Suprapubic skin (tissue), 4 donors: ENCODE measurements around the gene SYT13. TPM values are rescaled to one million over a fixed set of nuclear protein-coding genes. Genes with fewer than 3 reads are reported as not detected.
A peak's percentile ranks its signal among the peaks of the same experiment; 100 is the strongest.

Experiments
- DNase-seq, 2 donors: peaks; one replicate each; pipeline ENCODE4 v3.0.0-alpha.2; 2019; ENCODE audit warnings: low spot score in 2 of 2
- H3K27ac ChIP-seq: fragments of 200-600 bp; sonication (generic); one replicate; pipeline ENCODE4 v1.5.1; 2019
- H3K27me3 ChIP-seq: fragments of 200-600 bp; sonication (generic); one replicate; pipeline ENCODE4 v1.5.1; 2019
- H3K36me3 ChIP-seq: fragments of 200-600 bp; sonication (generic); one replicate; pipeline ENCODE4 v1.5.1; 2019
- H3K4me1 ChIP-seq: fragments of 200-600 bp; sonication (generic); one replicate; pipeline ENCODE4 v1.5.1; 2019
- H3K4me3 ChIP-seq: fragments of 200-600 bp; sonication (generic); one replicate; pipeline ENCODE4 v1.5.1; 2019; ENCODE audit warnings: mild to moderate bottlenecking
- H3K9me3 ChIP-seq: fragments of 200-600 bp; sonication (generic); one replicate; pipeline ENCODE4 v1.5.1; 2019
- EP300 ChIP-seq: sonication (generic); formaldehyde crosslinking; IDR thresholded peaks from one replicate; pipeline ENCODE4 v1.6.1; 2017; ENCODE audit warnings: antibody characterized with exemption
- POLR2A ChIP-seq, 2 donors: fragments of 450-650 bp; IDR thresholded peaks; one replicate each; pipeline ENCODE4 v1.6.1; 2017; ENCODE audit warnings: antibody characterized with exemption in 2 of 2, mild to moderate bottlenecking in 2 of 2, moderate library complexity in 2 of 2
- POLR2AphosphoS5 ChIP-seq, 3 donors: sonication (generic); formaldehyde crosslinking; IDR thresholded peaks; one replicate each; pipeline ENCODE4 v1.6.1; 2017; ENCODE audit warnings: antibody characterized with exemption in 3 of 3
- WGBS: methylation state at CpG from one replicate; pipeline ENCODE4 v1.1.5; 2018; 5-methylcytosine and 5-hydroxymethylcytosine counted together
- total RNA-seq, 4 donors: library from RNA; depleted of rRNA; stranded (reverse); fragments of >200 nt; gene quantifications; one replicate each; pipeline ENCODE4 v1.1.0, GENCODE V29; 2016
- TF ChIP-seq, protein P1 (sequence below), 2 donors: fragments of 200-600 bp in 1 of 2; fragments of 450-650 bp in 1 of 2; sonication (generic) in 1 of 2; IDR thresholded peaks; one replicate each; pipeline ENCODE4 v1.5.1; 2016 to 2019; ENCODE audit warnings: antibody characterized with exemption in 2 of 2, mild to moderate bottlenecking in 1 of 2, moderate library complexity in 1 of 2

The SYT13 gene
- total RNA-seq, 4 donors from 2014 or later: 1.8 to 4.6 TPM; not detected in 2

DNA sequence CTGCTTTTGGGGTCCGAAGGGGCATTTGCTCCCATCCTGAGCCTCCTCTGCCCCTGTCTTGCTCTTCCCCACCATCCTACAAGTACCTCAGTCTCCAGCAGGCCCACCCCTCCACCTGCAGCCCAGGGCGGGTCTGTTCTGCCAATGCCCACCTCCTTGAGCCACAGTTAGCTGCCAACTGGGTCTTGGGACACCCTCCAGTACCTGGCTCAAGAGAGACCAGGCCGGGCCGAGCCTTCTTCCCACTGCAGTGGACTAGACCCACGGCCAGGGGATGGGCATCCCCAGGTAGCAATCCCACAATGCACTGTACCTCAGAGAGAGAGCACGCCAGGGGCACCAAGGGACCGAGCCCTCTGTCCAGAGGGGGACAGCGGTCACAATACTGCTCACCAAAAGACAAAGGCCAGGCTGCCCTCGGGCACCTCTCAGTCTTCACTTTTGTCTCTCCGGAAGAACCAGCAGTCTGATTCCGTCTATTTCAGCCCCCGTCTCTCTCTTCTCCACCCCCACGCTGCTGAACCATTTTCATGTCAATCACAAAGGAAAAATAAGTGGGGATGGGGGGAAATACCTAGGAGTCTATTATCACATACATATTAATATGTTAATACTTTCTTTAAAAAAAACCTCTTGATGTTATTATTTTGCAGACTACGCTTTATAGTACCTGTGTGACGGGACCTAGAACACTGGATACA, 51.7 kb downstream of the SYT13 start:
- TF ChIP-seq POLR2A (IDR thresholded peaks at IDR 0.05): no peak
- TF ChIP-seq, protein P1, sequence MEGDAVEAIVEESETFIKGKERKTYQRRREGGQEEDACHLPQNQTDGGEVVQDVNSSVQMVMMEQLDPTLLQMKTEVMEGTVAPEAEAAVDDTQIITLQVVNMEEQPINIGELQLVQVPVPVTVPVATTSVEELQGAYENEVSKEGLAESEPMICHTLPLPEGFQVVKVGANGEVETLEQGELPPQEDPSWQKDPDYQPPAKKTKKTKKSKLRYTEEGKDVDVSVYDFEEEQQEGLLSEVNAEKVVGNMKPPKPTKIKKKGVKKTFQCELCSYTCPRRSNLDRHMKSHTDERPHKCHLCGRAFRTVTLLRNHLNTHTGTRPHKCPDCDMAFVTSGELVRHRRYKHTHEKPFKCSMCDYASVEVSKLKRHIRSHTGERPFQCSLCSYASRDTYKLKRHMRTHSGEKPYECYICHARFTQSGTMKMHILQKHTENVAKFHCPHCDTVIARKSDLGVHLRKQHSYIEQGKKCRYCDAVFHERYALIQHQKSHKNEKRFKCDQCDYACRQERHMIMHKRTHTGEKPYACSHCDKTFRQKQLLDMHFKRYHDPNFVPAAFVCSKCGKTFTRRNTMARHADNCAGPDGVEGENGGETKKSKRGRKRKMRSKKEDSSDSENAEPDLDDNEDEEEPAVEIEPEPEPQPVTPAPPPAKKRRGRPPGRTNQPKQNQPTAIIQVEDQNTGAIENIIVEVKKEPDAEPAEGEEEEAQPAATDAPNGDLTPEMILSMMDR (IDR thresholded peaks at IDR 0.05): no peak
- no peak for TF ChIP-seq POLR2AphosphoS5 (IDR thresholded peaks at IDR 0.05)
- no peak for TF ChIP-seq EP300
- WGBS: 94% methylated on average over 15 of the region's 15 CpGs
- peaks cover 6% of the 10 kb centered on the region for H3K27me3 ChIP-seq
- H3K27ac ChIP-seq: no peak overlapping the region
- H3K9me3 ChIP-seq: no peaks in the 10 kb centered on the region
- no peaks in the 10 kb centered on the region for H3K4me1 ChIP-seq
- H3K4me3 ChIP-seq: no peak overlapping the region
- no peaks in the 10 kb centered on the region for H3K36me3 ChIP-seq
- DNase-seq: peak in 1 of 2 donors; percentile 67

- TF ChIP-seq POLR2A (IDR thresholded peaks at IDR 0.05): no peak
- TF ChIP-seq, protein P1 (IDR thresholded peaks at IDR 0.05): no peak
- TF ChIP-seq EP300: no peak
- TF ChIP-seq POLR2AphosphoS5 (IDR thresholded peaks at IDR 0.05): no peak
- Histone ChIP-seq H3K9me3 (no peaks in the 10 kb centered on the region), H3K4me1 (no peaks in the 10 kb centered on the region), H3K27me3 (peaks cover 6% of the 10 kb centered on the region), H3K36me3 (no peaks in the 10 kb centered on the region), H3K4me3 (no peak overlapping the region), H3K27ac (no peak overlapping the region)
- 80% methylated on average over 14 of the region's 14 CpGs for WGBS
- peak in 1 of 2 donors; percentile 70 for DNase-seq
Measured at GRCh38 chr11:45233804-45234170, 52.4 kb downstream of the SYT13 start.

DNA sequence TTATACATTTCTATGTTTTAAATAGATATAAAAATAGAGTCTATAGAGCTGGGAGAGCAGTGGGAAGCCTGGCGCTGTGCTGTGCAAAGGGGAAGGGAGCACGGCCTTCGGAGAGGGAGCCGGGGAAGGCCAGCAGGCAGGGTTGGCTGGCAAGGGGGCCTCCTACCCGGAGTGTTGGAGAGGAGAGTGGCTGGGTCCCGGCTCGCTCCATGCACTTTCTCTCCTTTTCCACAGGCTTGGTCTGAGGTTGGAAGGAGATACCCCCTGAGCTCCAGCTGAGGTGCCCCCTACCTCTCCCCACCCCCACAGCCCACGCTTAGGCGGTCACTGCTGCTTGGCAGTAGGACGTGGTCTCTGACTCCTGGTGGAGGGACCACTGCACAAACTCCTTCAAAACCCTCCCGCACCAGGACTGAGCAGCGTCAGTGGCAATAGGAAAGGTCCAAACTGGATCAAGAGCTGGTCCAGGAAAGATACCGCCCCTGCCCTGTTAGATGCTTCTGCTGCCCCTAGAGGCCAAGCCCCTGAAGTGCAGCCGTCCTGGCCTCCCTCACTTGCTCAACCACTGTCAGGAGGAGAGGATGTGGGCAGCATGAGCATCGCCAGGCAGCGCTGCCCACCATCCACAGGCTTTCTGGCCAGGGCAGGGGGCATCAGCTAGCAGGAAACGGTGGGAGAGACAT, 52.9 kb downstream of the SYT13 start:
- Histone ChIP-seq H3K4me1 (no peaks in the 10 kb centered on the region), H3K4me3 (no peak overlapping the region), H3K9me3 (no peaks in the 10 kb centered on the region), H3K27me3 (peaks cover 6% of the 10 kb centered on the region), H3K27ac (no peak overlapping the region), H3K36me3 (no peaks in the 10 kb centered on the region)
- TF ChIP-seq POLR2AphosphoS5 (IDR thresholded peaks at IDR 0.05): no peak
- TF ChIP-seq, protein P1 (IDR thresholded peaks at IDR 0.05): peak; percentile 7 to 91
- peak in 1 of 2 donors; percentile 80 for DNase-seq
- WGBS: 76% methylated on average over 10 of the region's 17 CpGs

- 76% methylated on average over 5 of the region's 5 CpGs for WGBS
- peaks cover 5% of the 10 kb centered on the region for H3K36me3 ChIP-seq
- H3K27ac ChIP-seq: no peak overlapping the region
- peaks cover under 1% of the 10 kb centered on the region for H3K27me3 ChIP-seq
- DNase-seq: peak in 1 of 2 donors; percentile 47
- no peaks in the 10 kb centered on the region for H3K9me3 ChIP-seq
- no peak overlapping the region for H3K4me3 ChIP-seq
- TF ChIP-seq POLR2AphosphoS5 (IDR thresholded peaks at IDR 0.05): no peak
- no peak for TF ChIP-seq POLR2A (IDR thresholded peaks at IDR 0.05)
- no peak for TF ChIP-seq EP300
- TF ChIP-seq, protein P1 (IDR thresholded peaks at IDR 0.05): no peak
- no peaks in the 10 kb centered on the region for H3K4me1 ChIP-seq
Measured at GRCh38 chr11:45232341-45233080, 53.6 kb downstream of the SYT13 start.
